Ectodermal cell (in vitro differentiated cells): ENCODE results near the gene CLIC4.

Experiments
- H3K27ac ChIP-seq: 2 replicates; pipeline ENCODE4 v1.7.0; 2013; ENCODE audit warnings: mild to moderate bottlenecking, low read depth, low read length; ENCODE audit not compliant: insufficient read depth, poor library complexity, severe bottlenecking
- H3K27me3 ChIP-seq: 2 replicates; pipeline ENCODE4 v1.7.0; 2013; ENCODE audit warnings: mild to moderate bottlenecking, low read length; ENCODE audit not compliant: insufficient read depth, control insufficient read depth, poor library complexity, severe bottlenecking
- H3K36me3 ChIP-seq: one replicate; pipeline ENCODE4 v1.7.0; 2013; ENCODE audit warnings: low read length; ENCODE audit not compliant: control insufficient read depth, insufficient read depth
- H3K4me1 ChIP-seq: one replicate; pipeline ENCODE4 v1.7.0; 2013; ENCODE audit warnings: low read length; ENCODE audit not compliant: control insufficient read depth, insufficient read depth
- H3K4me3 ChIP-seq: 2 replicates; pipeline ENCODE4 v1.7.0; 2013; ENCODE audit warnings: low read depth, low read length, control low read depth; ENCODE audit not compliant: insufficient read depth
- H3K9me3 ChIP-seq: 2 replicates; pipeline ENCODE4 v1.7.0; 2013; ENCODE audit warnings: mild to moderate bottlenecking, low read length, moderate library complexity; ENCODE audit not compliant: control insufficient read depth
- WGBS, 2 experiments: methylation state at CpG; one replicate each; pipeline ENCODE4 v1.1.7; 2013; ENCODE audit warnings: missing lambda C conversion rate in 2 of 2; 5-methylcytosine and 5-hydroxymethylcytosine counted together

The CLIC4 gene

DNA sequence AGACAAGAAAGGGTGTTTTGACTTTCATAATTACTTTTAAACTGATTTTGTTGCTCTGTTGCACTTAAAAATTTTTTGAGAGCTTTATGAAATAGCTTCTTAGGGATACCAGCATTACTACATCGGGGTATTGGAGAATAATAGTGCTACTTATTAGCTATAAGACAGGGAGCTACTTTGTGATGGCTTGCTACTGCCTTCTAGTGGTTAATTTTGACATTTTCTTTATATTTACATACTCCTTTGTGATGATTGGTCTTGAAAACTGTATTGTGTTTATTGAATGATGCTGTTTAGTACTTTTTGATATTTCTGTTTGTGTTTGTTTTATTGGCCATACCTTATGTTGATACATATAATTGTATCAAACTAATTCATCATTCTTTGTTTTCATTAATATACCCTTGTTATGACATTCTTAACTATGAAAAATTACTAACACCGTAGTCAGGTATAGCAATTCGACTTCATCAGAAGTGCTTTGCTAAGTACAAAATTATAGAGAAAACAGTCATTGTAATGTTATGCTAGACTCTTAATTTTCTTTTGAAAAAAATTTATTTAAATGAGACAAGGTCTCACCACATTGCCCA, 85.5 kb downstream of the CLIC4 start:
- no peaks in the 10 kb centered on the region for H3K36me3 ChIP-seq
- no peaks in the 10 kb centered on the region for H3K27me3 ChIP-seq
- H3K4me3 ChIP-seq = no peak overlapping the region
- H3K9me3 ChIP-seq = no peaks in the 10 kb centered on the region
- no peak overlapping the region for H3K27ac ChIP-seq
- 73 to 92% methylated on average over 2 of the region's 3 CpGs for WGBS, 2 experiments
- peaks cover 7% of the 10 kb centered on the region for H3K4me1 ChIP-seq

DNA sequence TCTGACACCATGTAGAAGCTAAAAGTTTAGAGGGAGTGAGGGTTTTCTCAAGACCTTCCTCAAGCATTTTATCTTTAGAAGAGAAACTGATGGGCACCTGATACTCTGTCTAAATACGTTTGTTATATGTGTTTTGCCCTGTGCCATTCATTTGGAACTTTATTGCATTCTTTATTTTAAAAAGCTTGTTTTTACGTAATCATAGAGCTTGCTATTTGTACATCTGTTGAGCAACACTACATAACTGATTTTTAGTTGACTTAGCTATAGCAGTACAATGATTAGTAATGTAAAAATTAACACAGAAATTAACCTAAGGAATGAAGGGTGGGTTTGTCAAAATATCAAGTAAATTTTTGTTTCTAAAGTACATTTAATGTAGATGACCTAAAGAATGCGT, 96.3 kb downstream of the CLIC4 start:
- Histone ChIP-seq H3K9me3 (no peaks in the 10 kb centered on the region), H3K27me3 (no peaks in the 10 kb centered on the region), H3K4me3 (no peak overlapping the region), H3K4me1 (no peaks in the 10 kb centered on the region), H3K27ac (no peak overlapping the region), H3K36me3 (no peaks in the 10 kb centered on the region)
- 86 to 97% methylated on average over 1 to 2 of the region's 3 CpGs for WGBS, 2 experiments

DNA sequence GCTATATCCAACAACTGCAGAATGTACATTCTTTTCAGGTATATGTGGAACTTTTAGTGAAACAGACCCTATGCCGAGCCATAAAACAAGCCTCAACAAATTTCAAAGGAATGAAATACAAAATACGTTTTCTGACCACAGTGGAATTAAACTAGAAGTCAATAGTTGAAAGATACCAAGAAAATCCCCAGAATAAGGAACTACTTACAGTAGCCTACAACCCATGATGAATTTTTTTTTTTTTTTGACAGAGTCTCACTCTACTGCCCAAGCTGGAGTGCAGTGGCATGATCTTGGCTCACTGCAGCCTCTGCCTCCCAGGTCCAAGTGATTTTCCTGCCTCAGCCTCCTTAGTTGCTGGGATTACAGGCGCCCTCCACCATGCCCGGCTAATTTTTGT, 101.4 kb downstream of the CLIC4 start:
- no peaks in the 10 kb centered on the region for H3K36me3 ChIP-seq
- no peaks in the 10 kb centered on the region for H3K4me1 ChIP-seq
- 86 to 94% methylated on average over 4 of the region's 4 CpGs for WGBS, 2 experiments
- H3K9me3 ChIP-seq = no peaks in the 10 kb centered on the region
- peaks cover 17% of the 10 kb centered on the region for H3K27me3 ChIP-seq
- no peak overlapping the region for H3K27ac ChIP-seq
- H3K4me3 ChIP-seq = no peak overlapping the region

DNA sequence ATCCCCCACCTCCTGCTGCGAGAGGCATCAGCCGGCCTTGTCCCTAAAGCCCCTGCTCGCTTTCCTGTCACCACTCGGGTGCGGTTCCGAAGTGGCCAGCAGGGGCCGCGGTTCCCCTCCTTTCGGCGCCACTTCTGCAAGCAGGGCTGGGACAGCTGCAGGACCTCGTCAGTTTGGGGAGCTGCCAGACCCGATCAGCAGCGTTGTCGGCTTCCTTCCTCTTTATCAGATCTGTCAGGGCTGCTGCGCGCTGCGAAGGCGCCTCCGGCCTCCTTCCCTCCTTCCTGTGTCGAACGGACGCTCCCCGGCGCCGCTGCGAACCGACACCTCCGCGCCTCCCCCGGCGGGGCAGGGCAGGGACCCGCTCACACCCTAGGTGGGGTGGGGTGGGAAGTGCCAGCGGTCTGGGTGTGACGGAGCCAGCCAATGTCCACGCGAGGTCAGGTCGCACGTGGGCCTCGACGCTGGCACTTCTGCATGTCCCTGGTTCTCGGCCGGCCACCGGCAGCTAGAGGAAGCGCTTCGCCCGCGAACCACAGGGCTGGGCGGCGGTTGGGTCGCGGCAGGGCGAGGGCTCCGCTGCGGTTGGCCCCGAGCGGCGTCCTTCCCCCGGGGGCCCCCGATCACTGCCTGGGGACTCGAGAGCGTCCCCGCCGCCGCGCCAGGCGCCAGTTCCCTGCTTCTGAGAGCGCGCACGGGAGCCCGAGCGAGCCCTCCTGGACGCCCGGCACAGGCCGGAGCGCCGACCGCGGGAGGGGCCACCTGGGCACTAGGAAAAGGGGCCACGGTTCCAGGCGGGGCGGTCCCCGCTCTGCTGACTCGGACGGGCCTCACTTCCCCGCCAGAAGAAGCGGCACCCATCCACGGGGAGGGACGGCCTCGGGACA, 103.0 kb downstream of the CLIC4 start:
- Histone ChIP-seq H3K4me3 (peak overlapping the region; percentile 46), H3K27ac (no peak overlapping the region), H3K27me3 (peaks cover 17% of the 10 kb centered on the region), H3K9me3 (no peaks in the 10 kb centered on the region), H3K4me1 (no peaks in the 10 kb centered on the region), H3K36me3 (no peaks in the 10 kb centered on the region)
- WGBS, 2 experiments = 1 to 2% methylated on average over 89 of the region's 89 CpGs

DNA sequence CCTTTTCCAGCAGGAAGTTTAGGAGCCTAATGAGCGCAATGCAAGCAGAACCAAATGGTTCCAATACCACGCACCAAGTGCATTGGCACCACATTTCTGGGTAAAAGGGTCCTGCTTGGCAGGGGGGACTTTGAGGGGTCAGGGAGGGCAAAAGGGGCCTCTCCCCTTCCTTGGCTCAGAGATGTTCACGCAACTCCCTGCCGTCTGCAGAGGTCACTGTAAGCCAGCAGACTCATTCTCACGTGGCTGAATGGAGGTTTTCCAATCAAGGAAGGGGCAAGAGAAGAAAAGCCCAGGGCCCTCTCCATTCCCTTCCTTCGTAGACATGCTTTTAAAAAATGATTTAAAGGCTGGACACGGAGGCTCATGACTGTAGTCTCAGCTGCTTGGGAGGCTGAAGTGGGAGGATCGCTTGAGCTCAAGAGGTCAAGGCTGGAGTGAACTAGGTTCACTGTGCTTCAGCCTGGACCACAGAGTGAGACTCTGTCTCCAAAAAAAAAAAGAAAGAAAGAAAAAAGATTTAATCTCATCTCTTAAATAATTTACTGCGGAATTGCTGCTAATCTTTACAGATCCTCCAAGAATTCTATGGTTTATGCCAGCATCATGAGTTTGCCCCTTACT, 104.5 kb downstream of the CLIC4 start:
- Histone ChIP-seq H3K36me3 (no peaks in the 10 kb centered on the region), H3K9me3 (no peaks in the 10 kb centered on the region), H3K27ac (no peak overlapping the region), H3K4me3 (no peak overlapping the region), H3K27me3 (peaks cover 17% of the 10 kb centered on the region), H3K4me1 (no peaks in the 10 kb centered on the region)
- 44 to 58% methylated on average over 8 to 9 of the region's 9 CpGs for WGBS, 2 experiments

DNA sequence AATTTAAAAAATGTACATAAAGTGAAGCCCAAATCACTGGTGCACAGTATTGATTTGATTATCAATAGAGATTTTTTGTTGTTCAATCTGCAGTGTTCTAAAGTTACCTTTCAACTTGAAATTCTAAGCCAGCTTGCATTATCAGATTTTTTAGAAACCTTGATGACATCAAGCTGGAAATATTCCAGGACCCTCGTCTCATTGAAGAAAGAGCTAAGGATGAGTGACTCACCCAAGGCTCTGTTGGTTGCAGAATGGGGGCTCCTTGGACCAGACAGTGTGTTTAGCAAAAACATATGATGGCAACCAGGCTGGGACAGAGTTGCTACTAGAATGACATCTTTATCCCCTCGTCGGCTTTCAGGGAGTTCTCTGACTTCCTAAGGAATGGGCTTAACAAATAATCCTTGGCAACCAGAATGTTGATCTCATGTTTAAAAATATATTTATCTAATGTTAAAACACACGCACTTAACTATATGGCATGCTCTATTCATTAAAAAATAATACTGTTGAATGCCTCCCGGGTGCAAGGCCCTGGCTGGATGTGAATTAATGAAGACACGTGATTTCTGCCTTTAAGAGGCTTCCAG, 105.2 kb downstream of the CLIC4 start:
- H3K36me3 ChIP-seq = no peaks in the 10 kb centered on the region
- peaks cover 17% of the 10 kb centered on the region for H3K27me3 ChIP-seq
- H3K4me3 ChIP-seq = no peak overlapping the region
- no peak overlapping the region for H3K27ac ChIP-seq
- no peaks in the 10 kb centered on the region for H3K4me1 ChIP-seq
- no peaks in the 10 kb centered on the region for H3K9me3 ChIP-seq
- 85 to 96% methylated on average over 5 to 6 of the region's 6 CpGs for WGBS, 2 experiments

DNA sequence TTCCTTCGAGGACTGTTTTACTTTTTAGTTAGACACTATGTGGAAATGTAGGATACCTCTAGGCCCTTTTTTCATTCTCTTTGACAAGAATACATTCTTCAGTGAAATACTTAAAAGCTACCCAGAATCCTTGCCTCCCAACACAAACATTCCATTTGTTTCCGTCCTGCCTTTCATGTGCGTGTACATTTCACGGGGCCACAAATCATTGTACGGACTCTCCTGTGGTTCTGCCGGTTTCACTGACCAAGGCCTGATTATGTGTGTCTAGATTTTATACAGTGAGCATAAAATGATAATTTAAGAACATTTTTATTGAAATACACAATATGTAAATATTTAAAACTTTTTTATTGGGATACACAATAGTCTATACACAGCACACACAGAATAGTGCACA, 108.4 kb downstream of the CLIC4 start:
- H3K4me3 ChIP-seq = no peak overlapping the region

DNA sequence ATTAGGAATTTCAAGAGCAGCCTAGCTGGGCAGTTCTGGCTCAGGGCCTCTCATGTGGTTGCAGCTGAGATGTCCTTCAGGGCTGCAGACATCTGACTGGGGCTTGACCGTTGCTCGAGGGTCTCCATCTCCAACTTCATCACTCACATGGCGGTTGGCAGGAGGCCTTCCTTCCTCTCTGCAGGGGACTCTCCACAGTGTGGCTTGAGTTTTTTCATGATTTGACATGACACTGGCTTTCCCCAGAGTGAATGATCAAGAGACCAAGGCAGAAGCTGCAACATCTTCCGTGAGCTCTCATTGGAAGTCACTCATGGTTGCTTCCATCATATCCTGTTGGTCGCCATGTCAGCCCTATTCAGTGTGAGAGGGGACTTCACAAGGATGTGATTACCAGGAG, 110.2 kb downstream of the CLIC4 start:
- 82 to 84% methylated on average over 5 of the region's 5 CpGs for WGBS, 2 experiments
- no peak overlapping the region for H3K27ac ChIP-seq
- H3K9me3 ChIP-seq = no peaks in the 10 kb centered on the region
- no peaks in the 10 kb centered on the region for H3K27me3 ChIP-seq
- no peaks in the 10 kb centered on the region for H3K4me1 ChIP-seq
- no peak overlapping the region for H3K4me3 ChIP-seq
- H3K36me3 ChIP-seq = no peaks in the 10 kb centered on the region

More for the DNA sequence above, 108.4 kb downstream of the CLIC4 start:
- H3K36me3 ChIP-seq = no peaks in the 10 kb centered on the region
- WGBS, 2 experiments = 91 to 92% methylated on average over 6 of the region's 6 CpGs
- H3K9me3 ChIP-seq = no peaks in the 10 kb centered on the region
- H3K4me1 ChIP-seq = no peaks in the 10 kb centered on the region
- H3K27me3 ChIP-seq = peaks cover 10% of the 10 kb centered on the region
- no peak overlapping the region for H3K27ac ChIP-seq

DNA sequence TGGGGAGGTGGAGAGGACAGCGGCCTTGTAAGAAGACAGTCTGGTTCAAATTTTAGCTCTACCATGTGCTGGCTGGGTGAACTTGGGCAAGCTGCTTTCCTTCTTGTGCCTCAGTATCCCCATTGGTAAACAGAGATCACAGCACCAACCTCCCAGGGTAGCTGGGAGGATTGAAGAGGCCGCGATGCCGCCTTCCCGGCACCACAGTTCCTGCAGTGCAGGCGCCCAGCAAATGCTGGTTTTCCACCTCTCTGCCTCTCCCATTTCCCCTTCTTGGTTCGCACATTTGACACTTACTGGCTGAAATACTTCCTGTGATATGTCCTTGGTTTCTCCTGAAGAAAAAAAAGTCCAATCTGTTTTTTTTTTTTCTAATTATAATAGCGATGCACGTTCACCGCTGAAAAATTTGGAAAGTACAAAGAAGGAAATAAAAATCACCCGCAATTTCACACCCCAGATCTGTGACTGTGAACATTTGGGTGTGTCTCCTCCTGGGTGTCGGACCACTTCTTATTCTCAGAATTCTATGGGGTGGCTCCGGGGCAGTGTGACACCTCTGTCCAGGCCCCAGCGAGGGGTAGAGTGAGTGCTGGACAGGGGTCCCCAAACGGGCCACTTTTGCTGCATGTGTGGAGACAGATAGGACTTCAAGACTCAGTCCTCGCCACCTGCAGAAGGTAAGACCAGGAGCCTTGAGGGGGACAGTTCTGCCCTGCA, 111.7 kb downstream of the CLIC4 start:
- Histone ChIP-seq H3K27ac (no peak overlapping the region), H3K36me3 (no peaks in the 10 kb centered on the region), H3K27me3 (no peaks in the 10 kb centered on the region), H3K4me1 (no peaks in the 10 kb centered on the region), H3K4me3 (no peak overlapping the region), H3K9me3 (no peaks in the 10 kb centered on the region)
- whole genome bisulfite sequencing, 2 experiments = 91 to 94% methylated on average over 16 of the region's 16 CpGs
